Keratinocyte (primary cell): ENCODE measurements around the gene LYPD6B.

Experiments used
- EZH2 ChIP-seq: IDR thresholded peaks from one replicate; pipeline ENCODE4 v1.6.1; 2012; ENCODE audit warnings: inconsistent platforms, mild to moderate bottlenecking, low read length, moderate library complexity
- TF ChIP-seq, protein P1 (sequence below), 3 experiments: IDR thresholded peaks in 1 of 3; conservative IDR thresholded peaks in 1 of 3; optimal IDR thresholded peaks in 1 of 3; 2 replicates in 2 of 3; 3 replicates in 1 of 3; pipeline versions ENCODE3 to v1.5.1; 2011; ENCODE audit warnings: low read length in 3 of 3, mild to moderate bottlenecking in 3 of 3, moderate library complexity in 2 of 3, control low read depth in 1 of 3, inconsistent platforms in 1 of 3; ENCODE audit not compliant: insufficient read depth in 2 of 3; ENCODE audit errors: extremely low read depth in 1 of 3

DNA sequence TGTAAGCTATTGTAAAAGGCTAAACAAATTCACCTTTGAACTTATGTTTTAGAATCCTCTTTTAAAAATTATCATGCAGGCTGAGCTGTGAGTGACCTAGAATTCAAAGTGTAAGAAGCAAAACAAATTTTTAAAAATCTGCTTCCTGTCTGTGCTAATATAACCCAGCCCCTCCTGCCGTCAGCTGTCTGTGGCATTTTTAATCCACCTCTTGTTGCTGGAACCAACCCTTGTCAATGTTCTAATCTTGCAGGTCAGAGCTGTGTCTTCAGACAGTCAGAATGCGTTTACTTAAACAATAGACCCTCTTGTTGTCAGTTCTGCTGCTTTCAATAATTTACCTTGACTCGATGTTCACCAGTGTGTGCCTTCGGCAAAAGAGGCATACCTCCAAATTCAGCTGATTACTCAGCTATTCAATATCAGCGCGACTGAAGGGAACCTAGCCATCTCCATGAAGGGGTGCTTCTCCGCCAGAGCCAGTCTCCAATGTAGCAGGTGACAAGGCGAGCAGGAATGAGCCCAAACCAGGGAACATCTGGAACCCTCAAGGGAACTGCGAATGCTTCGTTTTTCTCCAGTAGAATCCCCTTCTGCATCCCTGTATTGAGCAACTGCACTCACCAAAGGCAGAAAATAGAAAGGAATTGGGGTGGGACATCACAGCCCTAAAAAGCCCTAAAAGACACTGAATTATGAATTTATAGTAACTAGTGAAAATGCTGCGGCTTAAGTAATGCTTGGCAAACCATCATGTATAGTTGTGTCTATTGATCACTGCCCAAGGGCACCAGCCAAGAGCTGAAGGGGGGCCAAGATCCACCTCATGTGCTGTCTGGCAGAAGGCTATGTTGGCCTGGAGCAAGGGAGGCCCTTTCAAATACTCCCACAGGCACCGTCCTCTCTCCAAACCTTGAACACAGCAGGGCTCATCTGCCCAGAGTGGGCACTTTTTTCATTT lies 62.5 kb downstream of the LYPD6B start:
- TF ChIP-seq, protein P1, sequence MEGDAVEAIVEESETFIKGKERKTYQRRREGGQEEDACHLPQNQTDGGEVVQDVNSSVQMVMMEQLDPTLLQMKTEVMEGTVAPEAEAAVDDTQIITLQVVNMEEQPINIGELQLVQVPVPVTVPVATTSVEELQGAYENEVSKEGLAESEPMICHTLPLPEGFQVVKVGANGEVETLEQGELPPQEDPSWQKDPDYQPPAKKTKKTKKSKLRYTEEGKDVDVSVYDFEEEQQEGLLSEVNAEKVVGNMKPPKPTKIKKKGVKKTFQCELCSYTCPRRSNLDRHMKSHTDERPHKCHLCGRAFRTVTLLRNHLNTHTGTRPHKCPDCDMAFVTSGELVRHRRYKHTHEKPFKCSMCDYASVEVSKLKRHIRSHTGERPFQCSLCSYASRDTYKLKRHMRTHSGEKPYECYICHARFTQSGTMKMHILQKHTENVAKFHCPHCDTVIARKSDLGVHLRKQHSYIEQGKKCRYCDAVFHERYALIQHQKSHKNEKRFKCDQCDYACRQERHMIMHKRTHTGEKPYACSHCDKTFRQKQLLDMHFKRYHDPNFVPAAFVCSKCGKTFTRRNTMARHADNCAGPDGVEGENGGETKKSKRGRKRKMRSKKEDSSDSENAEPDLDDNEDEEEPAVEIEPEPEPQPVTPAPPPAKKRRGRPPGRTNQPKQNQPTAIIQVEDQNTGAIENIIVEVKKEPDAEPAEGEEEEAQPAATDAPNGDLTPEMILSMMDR (optimal IDR thresholded peaks at IDR 0.05 in 1 of 3, IDR thresholded peaks at IDR 0.05 in 1 of 3, conservative IDR thresholded peaks at IDR 0.05 in 1 of 3; ENCODE audit: extremely low read depth in 1 of 3, insufficient read depth in 2 of 3, low read length in 3 of 3) = no peak
- TF ChIP-seq EZH2 = no peak
